ENCODE data around the gene LRP11.
"Not testable (repeated sequence)": the region's sequence is repeated elsewhere in the genome, so short reads cannot be mapped to it uniquely, and the experiment has no call there.

The LRP11 gene

DNA sequence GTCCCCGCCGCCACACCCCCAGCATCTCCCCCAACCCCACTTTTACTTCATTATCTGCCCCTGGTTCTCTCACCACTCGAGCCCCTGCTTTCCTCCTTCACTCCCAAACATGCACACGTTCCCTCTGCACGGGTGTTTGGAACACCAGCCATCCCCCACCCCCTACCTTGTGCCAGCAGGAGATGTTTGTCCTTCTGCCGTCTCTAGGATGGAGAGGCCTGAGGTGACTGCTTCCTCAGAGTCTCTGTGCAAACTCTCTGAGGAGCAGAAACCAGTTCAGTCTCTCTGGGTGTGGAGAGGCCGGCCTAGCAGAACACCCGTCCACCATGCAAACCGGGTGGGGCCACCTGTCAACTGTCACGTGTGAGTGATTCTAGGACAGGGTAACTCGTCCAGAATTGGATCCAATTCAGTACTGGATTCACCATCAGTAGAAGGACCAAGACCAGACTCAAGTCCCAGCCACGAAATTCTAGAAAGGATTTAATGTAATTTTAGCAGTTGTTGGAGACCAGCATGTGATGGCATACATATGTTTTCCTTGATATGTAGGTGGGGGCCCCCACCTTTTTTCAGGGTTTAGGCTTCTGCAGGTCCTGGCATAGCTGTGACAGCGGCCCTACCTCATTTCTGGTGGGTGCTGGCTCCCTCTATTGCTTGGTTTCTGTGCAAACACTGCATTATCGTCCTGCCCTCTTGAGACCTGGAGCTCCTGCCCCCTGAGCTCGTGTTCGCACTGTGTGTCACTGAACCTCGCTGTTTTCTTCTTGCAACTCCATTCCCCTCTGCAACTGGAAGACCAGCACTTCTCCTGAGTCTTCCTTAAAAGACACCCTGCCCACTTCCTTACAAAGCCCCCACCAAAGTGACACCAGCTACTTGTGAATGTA, 33.9 kb upstream of the LRP11 start, which contains the start of gene RAET1E:
RAET1E (minus strand) TSS at position 259 of the 890 bp plus-strand sequence. CDS start 7,212 bp downstream, outside the sequence.
- no peak for DNase-seq

GRCh38 chr6:149897015-149897697, 33.0 kb upstream of the LRP11 start:
- no peak for DNase-seq

DNA sequence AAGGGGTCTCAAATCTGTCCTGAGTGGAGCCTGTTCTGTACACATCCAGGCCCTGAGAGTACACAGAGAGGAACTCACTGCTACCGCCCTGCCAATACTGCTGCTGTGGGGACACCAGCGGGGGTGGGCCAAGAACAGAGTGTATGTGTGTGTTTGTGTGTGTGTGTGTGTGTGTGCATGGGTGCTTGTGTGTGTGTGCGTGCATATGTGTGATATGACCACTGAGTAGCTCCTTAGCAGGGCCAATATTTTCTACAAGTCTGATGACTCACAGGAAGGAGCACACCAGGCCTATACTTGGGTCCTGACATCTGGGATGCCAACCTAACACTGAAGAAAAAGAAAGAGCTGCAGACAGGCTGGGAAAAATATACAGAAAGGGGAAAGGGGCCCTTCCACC, 32.3 kb upstream of the LRP11 start:
- no peak for DNase-seq

- DNase-seq = no peak
Measured at GRCh38 chr6:149895833-149896271, 31.7 kb upstream of the LRP11 start.

DNA sequence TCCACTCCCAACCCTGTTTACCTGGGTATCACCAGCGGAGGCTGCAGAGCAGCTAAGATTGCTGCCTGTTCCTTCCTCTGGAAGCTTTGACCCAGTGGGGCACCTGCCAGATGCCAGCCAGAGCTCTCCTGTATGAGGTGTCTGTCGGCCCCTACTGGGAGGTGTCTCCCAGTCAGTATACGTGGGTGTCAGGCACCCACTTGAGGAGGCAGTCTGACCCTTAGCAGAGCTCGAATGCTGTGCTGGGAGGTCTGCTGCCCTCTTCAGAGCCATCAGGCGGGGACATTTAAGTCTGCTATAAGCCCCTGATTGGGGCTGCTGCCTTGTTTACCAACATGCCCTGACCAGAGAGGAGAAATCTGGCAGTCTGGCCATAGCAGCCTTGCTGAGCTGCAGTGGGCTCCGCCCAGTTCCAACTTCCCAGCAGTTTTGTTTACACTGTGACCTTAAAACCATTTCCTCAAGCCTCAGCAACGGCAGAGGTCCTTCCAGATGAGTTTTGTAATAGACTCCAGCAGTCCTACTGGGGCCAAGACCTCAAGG, 31.0 kb upstream of the LRP11 start:
- no peak for DNase-seq

DNA sequence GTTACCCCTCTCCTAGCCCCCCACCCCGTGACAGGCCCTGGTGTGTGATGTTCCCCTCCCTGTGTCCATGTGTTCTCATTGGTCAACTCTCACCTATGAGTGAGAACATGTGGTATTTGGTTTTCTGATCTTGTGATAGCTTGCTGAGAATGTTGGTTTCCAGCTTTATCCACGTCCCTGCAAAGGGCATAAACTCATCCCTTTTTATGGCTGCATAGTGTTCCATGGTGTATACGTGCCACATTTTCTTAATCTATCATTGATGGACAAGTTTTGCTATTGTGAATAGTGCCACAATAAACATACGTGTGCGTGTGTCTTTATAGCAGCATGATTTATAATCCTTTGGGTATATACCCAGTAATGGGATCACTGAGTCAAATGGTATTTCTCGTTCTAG, 27.7 kb upstream of the LRP11 start:
- not testable (repeated sequence) for DNase-seq

- DNase-seq = no peak
Measured at GRCh38 chr6:149891259-149891658, 27.1 kb upstream of the LRP11 start.

GRCh38 chr6:149890629-149891045, 26.5 kb upstream of the LRP11 start:
- no peak for DNase-seq

DNA sequence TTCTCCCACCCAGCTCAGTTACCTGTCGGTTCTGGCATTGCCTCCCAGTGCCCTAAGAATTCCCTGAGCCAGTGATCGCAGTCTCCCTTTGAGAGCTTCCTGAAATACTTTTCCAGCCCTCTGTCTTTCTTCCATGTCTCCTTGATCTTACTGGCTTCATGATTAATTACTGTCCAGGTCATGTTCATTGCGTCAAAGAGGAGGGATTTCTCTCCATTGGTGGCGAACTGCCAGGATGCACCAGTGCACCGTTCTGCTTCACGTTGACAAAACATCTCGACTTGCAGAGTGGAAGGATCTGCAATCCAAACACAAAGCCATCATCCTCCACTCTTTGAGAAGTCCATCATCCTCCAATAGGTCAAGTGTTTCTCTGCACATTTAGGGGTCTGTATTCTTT, 25.2 kb upstream of the LRP11 start:
- DNase-seq = no peak

DNA sequence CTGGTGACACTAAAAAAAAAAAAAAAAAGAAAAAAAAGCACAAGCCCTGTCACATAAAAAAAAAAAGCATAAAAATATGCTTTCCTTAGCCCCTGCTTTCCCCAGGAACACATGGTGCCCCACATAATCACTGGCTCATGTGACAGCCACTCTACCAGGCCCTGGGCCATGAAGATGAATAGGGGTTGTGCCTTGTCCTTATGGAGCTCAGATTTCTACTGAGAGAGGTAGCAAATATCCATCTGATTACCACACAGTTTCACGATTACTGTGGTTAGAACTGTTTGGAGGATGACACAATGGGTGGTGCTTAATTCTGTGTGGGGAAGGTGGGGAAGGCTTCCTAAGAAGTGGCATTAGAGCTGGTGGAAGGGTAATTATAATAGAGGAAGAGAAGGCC, 24.5 kb upstream of the LRP11 start:
- DNase-seq = no peak

GRCh38 chr6:149888093-149888492, 23.9 kb upstream of the LRP11 start:
- no peak for DNase-seq

- DNase-seq = no peak
Measured at GRCh38 chr6:149887343-149887742, 23.2 kb upstream of the LRP11 start.

DNA sequence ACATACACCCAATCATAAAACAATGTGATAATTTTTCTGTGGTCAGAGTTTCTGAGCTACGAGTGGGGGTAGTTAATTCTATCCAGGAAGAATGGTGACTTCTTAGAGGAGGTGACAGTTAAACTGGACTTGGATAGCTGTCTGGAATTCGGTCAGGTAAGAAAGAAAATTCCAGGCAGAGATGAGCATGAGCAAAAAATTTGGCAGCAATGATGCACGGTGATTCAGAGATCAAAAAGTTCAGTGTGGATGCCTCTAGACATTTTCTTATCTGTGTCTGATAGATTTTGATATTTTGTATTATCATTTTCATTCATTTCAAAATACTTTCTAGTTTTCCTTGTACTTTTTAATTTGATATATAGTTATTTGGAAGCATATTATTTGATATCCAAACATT, 21.7 kb upstream of the LRP11 start:
- no peak for DNase-seq

DNA sequence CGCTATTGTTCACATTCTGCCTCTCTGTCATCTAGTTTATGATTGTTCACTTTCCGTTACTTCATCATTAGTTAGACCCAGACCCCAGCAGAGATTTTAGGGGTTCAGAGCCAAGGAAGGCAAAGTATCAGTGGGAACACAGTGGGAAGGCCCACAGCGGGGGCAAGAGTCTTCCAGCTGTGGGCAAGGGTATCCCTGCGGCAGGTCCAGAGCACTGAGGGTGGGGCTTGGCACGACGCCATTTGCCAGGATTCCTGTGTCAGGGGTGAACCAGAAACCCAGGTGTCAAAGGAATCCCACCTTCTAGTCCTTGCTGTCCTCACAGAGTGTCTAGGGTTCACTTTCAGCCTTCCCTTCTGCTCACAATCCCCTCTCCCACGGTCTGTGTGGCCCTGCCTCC, 20.5 kb upstream of the LRP11 start:
- no peak for DNase-seq

GRCh38 chr6:149884215-149884614, 20.1 kb upstream of the LRP11 start:
- DNase-seq = no peak

- DNase-seq = no peak
Measured at GRCh38 chr6:149881860-149882259, 17.7 kb upstream of the LRP11 start.

DNA sequence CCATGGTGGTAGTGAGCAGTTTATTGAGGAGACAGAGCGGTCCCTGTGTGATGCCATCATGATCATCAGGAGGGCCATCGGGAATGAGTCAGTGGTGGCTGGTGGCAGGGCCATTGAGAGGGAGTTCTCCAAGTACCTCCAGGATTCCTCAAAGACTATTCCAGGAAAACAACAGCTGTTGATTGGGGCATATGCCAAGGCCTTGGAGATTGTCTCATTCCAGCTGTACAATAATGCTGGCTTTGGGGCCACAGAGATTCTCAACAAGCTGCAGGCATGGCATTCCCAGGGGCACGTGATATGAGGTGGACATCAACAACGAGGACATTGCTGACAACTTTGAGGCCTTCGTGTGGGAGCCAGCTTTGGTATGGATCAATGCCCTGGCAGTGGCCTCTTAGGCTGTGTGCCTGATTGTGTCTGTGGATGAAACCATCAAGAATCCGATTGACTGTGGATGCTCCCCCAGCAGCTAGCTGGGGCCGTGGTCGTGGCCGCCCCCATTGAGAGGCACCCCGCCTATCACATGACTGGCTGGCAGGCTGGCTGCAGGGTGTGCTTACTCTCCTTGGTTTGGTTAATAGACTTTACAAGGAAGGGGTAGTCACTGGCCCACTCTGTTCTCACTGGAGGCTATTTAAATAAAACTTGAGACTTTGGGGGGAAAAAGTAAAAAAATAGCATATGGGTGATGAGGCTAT, 17.1 kb upstream of the LRP11 start:
- no peak for DNase-seq

- DNase-seq = no peak
Measured at GRCh38 chr6:149877659-149878058, 13.5 kb upstream of the LRP11 start.

- no peak for DNase-seq
Measured at GRCh38 chr6:149876241-149876933, 12.2 kb upstream of the LRP11 start.

GRCh38 chr6:149872233-149872632, 8.1 kb upstream of the LRP11 start:
- no peak for DNase-seq

GRCh38 chr6:149871182-149871581, 7.0 kb upstream of the LRP11 start:
- DNase-seq = no peak

GRCh38 chr6:149869275-149869892, 5.2 kb upstream of the LRP11 start:
- no peak for DNase-seq

Measured in activated CD4-positive, CD25-positive, alpha-beta regulatory T cell (primary cell).